Liver (tissue), 3 donors: ENCODE measurements around the gene SCUBE1.

ENCODE experiments used
- GABPA ChIP-seq, 2 donors: IDR thresholded peaks in 1 of 2; conservative IDR thresholded peaks in 1 of 2; 2 replicates each; pipeline ENCODE4 v1.6.1; 2016; ENCODE audit warnings: antibody characterized with exemption in 2 of 2, mild to moderate bottlenecking in 1 of 2, moderate library complexity in 1 of 2
- HNF4G ChIP-seq: IDR thresholded peaks from 2 replicates; pipeline ENCODE4 v1.6.1; 2016; ENCODE audit warnings: antibody characterized with exemption
- JUND ChIP-seq, 2 donors: IDR thresholded peaks; 2 replicates each; pipeline ENCODE4 v1.6.1; 2016; ENCODE audit warnings: antibody characterized with exemption in 2 of 2
- RAD21 ChIP-seq, 2 donors: IDR thresholded peaks; 2 replicates each; pipeline ENCODE4 v1.6.1; 2016; ENCODE audit warnings: antibody characterized with exemption in 2 of 2, mild to moderate bottlenecking in 2 of 2
- YY1 ChIP-seq: IDR thresholded peaks from 2 replicates; pipeline ENCODE4 v1.6.1; 2016; ENCODE audit warnings: antibody characterized with exemption, mild to moderate bottlenecking
- TF ChIP-seq, protein P1 (sequence below): fragments of 150-350 bp; IDR thresholded peaks from 2 replicates; pipeline ENCODE4 v1.5.1; 2017; ENCODE audit warnings: improper control_type of control experiment, low read depth, low read length; ENCODE audit not compliant: missing input control
- TF ChIP-seq, protein P2 (sequence below): IDR thresholded peaks from 2 replicates; pipeline ENCODE4 v1.6.1; 2016; ENCODE audit warnings: antibody characterized with exemption, mild to moderate bottlenecking
- TF ChIP-seq, protein P3 (sequence below): IDR thresholded peaks from 2 replicates; pipeline ENCODE4 v1.6.1; 2016; ENCODE audit warnings: antibody characterized with exemption
- donor health status: healthy.
- donor health status: healthy.

DNA sequence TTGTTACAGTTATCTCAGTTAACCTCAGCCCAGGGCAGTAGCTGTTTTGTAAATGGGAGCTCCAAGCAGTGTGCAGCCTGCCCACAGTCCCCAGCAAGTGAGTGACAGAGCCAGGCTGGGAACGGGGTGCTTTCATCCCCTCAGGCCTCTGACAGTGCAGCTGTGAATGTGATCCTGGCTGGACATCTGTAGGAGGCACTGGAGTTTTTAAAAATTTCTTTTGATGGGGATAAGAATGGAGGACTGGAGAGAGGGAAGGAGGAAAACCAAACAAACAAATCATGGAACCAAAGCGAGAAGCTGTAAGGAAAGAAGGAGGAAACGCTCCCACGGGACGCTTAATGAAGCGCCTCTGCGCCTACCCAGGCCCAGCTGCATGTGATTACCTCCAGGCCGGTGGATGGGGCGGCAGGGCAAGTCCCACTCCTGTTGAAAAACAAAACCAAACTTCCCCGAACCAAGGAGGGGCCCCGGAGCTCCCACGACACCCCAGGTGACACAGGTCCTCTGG, 40.6 kb downstream of the SCUBE1 start:
- TF ChIP-seq JUND (IDR thresholded peaks at IDR 0.05) (no peak), YY1 (no peak), RAD21 (IDR thresholded peaks at IDR 0.05) (no peak), GABPA (IDR thresholded peaks at IDR 0.05 in 1 of 2, conservative IDR thresholded peaks at IDR 0.05 in 1 of 2) (no peak), HNF4G (no peak)
- TF ChIP-seq, protein P1, sequence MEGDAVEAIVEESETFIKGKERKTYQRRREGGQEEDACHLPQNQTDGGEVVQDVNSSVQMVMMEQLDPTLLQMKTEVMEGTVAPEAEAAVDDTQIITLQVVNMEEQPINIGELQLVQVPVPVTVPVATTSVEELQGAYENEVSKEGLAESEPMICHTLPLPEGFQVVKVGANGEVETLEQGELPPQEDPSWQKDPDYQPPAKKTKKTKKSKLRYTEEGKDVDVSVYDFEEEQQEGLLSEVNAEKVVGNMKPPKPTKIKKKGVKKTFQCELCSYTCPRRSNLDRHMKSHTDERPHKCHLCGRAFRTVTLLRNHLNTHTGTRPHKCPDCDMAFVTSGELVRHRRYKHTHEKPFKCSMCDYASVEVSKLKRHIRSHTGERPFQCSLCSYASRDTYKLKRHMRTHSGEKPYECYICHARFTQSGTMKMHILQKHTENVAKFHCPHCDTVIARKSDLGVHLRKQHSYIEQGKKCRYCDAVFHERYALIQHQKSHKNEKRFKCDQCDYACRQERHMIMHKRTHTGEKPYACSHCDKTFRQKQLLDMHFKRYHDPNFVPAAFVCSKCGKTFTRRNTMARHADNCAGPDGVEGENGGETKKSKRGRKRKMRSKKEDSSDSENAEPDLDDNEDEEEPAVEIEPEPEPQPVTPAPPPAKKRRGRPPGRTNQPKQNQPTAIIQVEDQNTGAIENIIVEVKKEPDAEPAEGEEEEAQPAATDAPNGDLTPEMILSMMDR: no peak
- TF ChIP-seq, protein P2, sequence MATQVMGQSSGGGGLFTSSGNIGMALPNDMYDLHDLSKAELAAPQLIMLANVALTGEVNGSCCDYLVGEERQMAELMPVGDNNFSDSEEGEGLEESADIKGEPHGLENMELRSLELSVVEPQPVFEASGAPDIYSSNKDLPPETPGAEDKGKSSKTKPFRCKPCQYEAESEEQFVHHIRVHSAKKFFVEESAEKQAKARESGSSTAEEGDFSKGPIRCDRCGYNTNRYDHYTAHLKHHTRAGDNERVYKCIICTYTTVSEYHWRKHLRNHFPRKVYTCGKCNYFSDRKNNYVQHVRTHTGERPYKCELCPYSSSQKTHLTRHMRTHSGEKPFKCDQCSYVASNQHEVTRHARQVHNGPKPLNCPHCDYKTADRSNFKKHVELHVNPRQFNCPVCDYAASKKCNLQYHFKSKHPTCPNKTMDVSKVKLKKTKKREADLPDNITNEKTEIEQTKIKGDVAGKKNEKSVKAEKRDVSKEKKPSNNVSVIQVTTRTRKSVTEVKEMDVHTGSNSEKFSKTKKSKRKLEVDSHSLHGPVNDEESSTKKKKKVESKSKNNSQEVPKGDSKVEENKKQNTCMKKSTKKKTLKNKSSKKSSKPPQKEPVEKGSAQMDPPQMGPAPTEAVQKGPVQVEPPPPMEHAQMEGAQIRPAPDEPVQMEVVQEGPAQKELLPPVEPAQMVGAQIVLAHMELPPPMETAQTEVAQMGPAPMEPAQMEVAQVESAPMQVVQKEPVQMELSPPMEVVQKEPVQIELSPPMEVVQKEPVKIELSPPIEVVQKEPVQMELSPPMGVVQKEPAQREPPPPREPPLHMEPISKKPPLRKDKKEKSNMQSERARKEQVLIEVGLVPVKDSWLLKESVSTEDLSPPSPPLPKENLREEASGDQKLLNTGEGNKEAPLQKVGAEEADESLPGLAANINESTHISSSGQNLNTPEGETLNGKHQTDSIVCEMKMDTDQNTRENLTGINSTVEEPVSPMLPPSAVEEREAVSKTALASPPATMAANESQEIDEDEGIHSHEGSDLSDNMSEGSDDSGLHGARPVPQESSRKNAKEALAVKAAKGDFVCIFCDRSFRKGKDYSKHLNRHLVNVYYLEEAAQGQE: no peak
- TF ChIP-seq, protein P3, sequence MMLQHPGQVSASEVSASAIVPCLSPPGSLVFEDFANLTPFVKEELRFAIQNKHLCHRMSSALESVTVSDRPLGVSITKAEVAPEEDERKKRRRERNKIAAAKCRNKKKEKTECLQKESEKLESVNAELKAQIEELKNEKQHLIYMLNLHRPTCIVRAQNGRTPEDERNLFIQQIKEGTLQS: no peak
